Prostate gland (tissue), 2 donors: Measurements from ENCODE around the gene ZNF836.

Experiments used
- CTCF ChIP-seq, 4 experiments: fragments of 200-600 bp in 2 of 4; fragments of 450-650 bp in 2 of 4; sonication (generic) in 2 of 4; IDR thresholded peaks; 1 replicate in 3 of 4; 2 replicates in 1 of 4; pipeline ENCODE4 v1.5.1; 2016 to 2019; ENCODE audit warnings: antibody characterized with exemption in 4 of 4, mild to moderate bottlenecking in 2 of 4, moderate library complexity in 2 of 4
- POLR2A ChIP-seq: fragments of 450-650 bp; IDR thresholded peaks from one replicate; pipeline ENCODE4 v1.6.1; 2016; ENCODE audit warnings: antibody characterized with exemption, mild to moderate bottlenecking

- TF ChIP-seq CTCF (IDR thresholded peaks at IDR 0.05) (no peak), POLR2A (no peak)
Measured at GRCh38 chr19:52148256-52148655, 23.2 kb downstream of the ZNF836 start.
